Upper lobe of left lung (tissue), 4 donors: ENCODE measurements around the gene CNKSR2.

ENCODE experiments used
- CTCF ChIP-seq, 6 experiments: fragments of 450-650 bp in 4 of 6; fragments of 200-600 bp in 2 of 6; sonication (generic) in 2 of 6; IDR thresholded peaks; one replicate each; pipeline ENCODE4 v1.5.1; 2016 to 2019; ENCODE audit warnings: antibody characterized with exemption in 6 of 6
- POLR2AphosphoS5 ChIP-seq, 2 donors: sonication (generic); formaldehyde crosslinking; IDR thresholded peaks; one replicate each; pipeline ENCODE4 v1.5.1; 2017; ENCODE audit warnings: antibody characterized with exemption in 2 of 2

- TF ChIP-seq POLR2AphosphoS5 (IDR thresholded peaks at IDR 0.05) = no peak
- TF ChIP-seq CTCF (IDR thresholded peaks at IDR 0.05) = no peak
These were observed 324.1 kb downstream of the CNKSR2 start for GRCh38 chrX:21698272-21698671.
